GM18909 (cell line): ENCODE data around the gene SNRPD3.
"Not testable (repeated sequence)": the region's sequence is repeated elsewhere in the genome, so short reads cannot be mapped to it uniquely, and the experiment has no call there.

Experiments
- ATAC-seq: cut with Tn5 transposase; IDR thresholded peaks from one replicate; pipeline ENCODE4 v1.9.1; 2021; ENCODE audit warnings: mild to moderate bottlenecking; ENCODE audit not compliant: unreplicated experiment, poor library complexity

The SNRPD3 gene

GRCh38 chr22:24589518-24590030 lies 33.8 kb downstream of the SNRPD3 start:
- no peak for ATAC-seq

DNA sequence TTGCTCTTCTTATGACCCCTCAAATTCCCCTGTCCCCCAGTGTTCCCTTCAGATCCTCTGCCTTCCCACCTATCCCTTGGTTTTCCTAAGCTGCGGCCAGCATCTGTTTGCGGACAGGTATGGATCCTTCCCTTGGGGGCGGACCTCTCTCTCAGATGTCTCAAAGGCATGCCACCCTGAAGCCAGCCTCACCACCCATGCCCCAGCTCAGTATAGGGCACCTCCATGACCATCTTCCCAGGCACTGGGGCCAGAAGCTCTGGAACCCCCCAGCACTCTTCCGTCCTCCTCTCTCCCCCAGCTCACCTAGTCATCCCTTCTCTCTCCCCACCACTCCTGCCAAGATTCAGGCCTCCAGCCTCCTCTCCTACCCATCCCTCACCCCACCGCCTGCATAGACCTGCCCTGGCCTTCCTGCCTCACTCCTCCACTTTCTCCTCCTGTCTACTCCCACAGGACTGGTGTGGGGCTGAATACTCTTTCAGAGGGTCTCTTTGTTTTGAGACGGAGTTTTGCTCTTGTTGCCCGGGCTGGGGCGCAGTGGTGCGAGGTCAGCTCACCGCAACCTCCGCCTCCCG lies 34.9 kb downstream of the SNRPD3 start:
- ATAC-seq = no peak

- no peak for ATAC-seq
Observed at GRCh38 chr22:24591286-24591830, 35.6 kb downstream of the SNRPD3 start.

- ATAC-seq = peak; percentile 12
Observed at GRCh38 chr22:24592058-24592850, 36.5 kb downstream of the SNRPD3 start.

GRCh38 chr22:24592851-24593558 lies 37.2 kb downstream of the SNRPD3 start, which contains the start of gene LRRC75B:
Gene LRRC75B (minus strand): TSS chr22:24593073. CDS start chr22:24593039, 34 bp downstream.
- ATAC-seq = peak; percentile 82

GRCh38 chr22:24593559-24593835 lies 37.7 kb downstream of the SNRPD3 start:
- ATAC-seq = not testable (repeated sequence)

- no peak for ATAC-seq
Observed at GRCh38 chr22:24593836-24594568, 38.2 kb downstream of the SNRPD3 start.

GRCh38 chr22:24594569-24595120 lies 38.8 kb downstream of the SNRPD3 start:
- no peak for ATAC-seq

GRCh38 chr22:24595228-24595627 lies 39.4 kb downstream of the SNRPD3 start:
- ATAC-seq = no peak

- no peak for ATAC-seq
Observed at GRCh38 chr22:24595863-24596262, 40.1 kb downstream of the SNRPD3 start.

DNA sequence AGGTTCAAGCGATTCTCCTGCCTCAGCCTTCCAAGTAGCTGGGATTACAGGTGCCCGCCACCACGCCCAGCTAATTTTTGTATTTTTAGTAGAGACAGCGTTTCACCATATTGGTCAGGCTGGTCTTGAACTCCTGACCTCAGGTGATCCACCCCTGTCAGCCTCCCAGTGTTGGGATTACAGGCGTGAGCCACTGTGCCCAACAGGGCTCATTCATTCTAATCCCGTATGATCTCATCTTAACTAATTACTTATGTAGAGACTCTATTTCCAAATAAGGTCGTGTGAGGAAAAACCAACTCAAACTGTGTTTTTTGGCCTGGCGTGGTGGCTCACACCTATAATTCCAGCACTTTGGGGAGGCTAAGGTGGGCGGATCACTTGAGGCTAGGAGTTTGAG lies 41.3 kb downstream of the SNRPD3 start:
- ATAC-seq = not testable (repeated sequence)

GRCh38 chr22:24599514-24599913 lies 43.7 kb downstream of the SNRPD3 start:
- ATAC-seq = no peak

DNA sequence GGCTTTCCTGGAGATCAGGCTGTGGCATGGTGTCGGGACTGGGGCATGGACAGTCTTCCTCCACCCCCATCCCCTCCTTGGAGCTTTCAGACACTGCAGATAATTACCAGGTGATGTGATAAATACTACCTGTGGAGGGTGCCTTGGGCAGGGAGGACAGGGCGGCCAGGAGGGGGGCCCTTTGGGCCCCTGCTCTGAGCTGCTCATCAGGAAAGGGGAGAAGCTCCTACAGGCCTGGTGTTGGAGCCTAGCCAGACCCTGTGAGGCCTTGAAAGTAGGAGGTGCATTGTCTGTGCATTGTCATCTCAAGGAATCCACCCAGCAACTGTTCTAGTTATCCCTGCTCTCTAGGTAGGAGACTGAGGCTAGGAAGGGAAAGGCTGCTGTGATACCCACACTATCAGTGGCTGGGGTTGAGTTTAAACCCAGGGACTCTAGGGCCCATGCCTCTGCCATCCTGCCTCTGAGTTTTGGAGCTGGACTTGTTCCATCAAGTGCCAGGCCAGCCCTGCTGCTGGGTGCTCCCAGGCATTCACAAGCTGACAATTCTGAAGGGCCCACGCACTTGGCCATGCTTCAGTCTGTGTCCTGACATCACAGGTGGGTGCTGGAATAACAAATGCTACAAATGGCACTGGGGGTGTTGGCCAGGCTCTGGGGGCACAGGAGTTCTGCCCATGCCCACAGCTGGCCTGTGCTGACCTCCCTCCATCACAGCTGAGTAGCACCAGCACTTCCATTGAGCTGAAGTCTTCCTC lies 44.3 kb downstream of the SNRPD3 start:
- not testable (repeated sequence) for ATAC-seq

DNA sequence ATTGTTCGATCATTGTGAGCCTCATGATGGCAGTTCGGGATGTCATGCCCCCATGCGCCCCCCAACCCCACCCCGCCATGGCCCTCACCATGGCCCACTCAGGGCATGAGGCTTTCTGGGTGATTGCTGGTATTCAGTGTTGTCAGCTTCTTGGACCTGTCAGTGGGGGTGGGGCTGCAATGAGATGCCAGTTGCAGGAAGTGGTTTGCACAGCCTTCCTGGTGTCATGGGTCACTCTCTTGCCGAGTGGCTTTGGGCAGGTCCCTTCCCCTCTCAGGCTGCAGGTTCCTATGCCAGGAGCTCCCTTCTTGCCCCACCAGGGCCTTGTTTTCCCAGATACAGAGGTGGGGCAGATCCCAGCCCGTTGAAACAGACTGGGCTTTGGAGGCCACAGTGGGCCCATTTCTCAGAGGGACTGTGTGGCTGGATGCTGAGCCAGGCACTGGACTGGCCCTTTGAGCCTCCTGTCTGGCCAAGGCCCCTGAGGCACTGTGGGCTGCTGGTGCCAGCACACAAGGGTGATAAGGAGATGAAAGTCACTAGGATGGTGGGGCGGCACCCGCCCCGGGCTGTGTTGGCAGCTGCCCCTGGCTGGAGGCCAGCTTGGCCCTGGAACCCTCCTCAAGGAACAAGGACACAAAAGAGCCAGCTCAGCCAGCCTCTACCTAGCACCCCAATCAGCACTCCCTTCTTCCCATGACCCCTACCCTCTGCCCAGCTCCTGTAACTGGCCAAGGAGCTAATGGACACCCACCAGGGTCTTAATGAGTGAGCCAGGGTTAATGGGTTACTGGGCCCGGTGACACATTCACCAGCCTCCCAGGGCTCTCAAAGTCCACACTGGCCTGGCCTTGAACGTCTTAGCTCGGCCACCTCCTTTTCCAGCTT lies 45.7 kb downstream of the SNRPD3 start:
- no peak for ATAC-seq

GRCh38 chr22:24602105-24602749 lies 46.4 kb downstream of the SNRPD3 start:
- ATAC-seq = not testable (repeated sequence)

DNA sequence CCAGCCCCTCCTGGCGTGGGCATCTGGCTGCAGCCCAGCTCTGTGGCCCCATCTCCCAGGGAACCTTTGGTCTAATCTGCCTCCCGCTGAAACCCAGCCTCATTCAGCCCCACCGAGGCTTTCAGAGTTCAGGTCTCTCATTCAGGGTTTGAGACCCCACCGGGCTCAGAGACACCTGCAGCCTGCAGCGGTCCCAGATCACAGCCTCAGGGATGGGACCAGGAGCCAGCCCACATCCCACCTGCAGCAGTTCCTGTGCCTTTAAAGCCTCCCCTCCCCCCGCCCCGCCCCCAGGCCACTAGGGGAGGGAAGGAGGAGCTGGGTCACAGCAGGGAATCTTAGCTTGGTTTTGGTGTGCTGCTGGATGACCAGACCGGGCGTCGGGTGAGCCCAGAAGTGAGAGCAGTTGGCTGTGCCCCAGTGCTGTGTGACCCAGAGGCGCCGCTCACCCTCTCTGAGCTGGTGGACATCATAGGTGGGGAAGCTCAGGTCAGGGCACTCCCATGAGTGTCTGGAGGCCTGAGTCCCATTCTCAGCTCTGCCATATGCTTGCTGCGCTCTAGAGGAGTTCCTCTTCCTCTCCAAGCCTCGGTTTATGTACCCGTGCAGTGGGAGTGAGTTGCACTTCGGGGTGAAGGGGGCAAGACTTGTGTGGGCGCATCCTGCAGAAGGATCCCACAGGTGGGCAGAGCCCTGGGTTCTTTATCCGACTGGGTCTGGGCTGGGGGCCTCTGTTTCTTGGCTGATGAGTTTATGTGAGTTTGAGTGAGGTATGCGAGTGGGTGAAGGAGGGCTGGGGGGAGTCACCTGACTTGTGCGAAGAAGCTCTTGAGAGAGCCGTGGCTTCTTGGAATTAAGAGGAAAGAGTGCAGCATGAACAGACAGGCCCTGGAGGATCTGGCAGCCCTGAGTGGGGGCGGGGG lies 47.3 kb downstream of the SNRPD3 start, which contains the start of gene GGT1:
TSS of gene GGT1 (plus strand) at position 347 of the 923 bp plus-strand sequence. CDS start 7,889 bp downstream, outside the sequence.
- not testable (repeated sequence) for ATAC-seq
